CD4-positive, alpha-beta T cell treated with Interferon gamma for 1 hour (primary cell): ENCODE data around the gene WDR4.

Experiments
- DNase-seq: peaks from one replicate; pipeline ENCODE4 v3.0.0-alpha.2; 2020

Gene WDR4

DNA sequence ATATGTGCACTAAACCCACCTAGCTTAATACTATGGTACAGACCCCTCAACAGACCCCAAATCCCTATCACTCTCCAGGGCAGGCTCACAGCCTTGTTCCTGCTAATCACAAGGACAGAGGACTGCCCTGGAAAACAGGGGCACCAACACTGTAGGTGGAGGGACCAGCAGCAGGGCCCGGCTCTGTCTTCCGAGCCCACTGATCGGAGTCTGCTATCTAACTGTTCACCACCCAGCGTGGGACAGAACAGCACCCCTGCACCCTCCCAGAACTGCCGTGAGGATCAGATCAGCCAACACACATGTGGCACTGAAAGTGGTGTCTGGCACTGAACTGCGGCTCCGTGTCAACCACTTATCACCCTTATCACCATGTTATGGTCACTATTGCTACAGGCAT lies 6.2 kb downstream of the WDR4 start:
- no peak for DNase-seq

DNA sequence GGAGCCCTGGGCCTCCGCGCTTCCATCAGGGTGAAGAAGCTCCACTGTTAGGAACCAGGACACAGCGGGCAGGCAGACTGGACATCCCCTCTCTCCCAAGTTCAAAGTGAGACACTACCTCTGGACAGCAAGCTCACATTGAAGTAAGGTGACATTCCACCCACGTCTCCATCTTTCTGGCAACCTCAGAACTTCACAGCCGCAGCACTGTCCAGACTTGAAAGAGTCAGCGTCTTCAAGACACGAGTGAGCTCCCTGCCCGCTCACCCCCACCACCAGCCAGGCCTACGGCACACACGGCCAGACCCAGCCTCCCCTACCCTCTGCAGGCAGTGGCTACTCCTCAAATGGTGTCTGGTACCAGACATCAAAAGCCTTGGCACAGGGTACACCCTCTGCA lies 11.1 kb downstream of the WDR4 start:
- DNase-seq, result no peak

DNA sequence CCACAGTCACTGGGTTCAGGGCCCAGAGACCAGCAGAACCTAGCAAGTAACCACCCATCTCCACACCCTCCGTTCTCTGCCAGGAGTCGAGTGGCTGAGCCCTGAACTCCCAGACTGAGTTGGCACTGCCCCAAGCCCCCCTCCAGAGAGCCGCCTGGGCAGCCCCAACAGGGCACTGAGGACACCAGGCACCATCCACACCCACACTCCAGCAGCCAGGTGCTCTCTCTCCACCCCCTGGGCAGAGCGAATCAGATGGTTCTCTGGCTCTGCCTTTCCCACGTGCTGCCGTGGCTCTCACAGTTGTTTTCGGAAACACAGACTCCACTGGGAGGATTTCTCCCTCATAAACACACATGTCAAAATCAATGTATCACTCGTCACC lies 13.6 kb downstream of the WDR4 start:
- DNase-seq, result no peak

DNA sequence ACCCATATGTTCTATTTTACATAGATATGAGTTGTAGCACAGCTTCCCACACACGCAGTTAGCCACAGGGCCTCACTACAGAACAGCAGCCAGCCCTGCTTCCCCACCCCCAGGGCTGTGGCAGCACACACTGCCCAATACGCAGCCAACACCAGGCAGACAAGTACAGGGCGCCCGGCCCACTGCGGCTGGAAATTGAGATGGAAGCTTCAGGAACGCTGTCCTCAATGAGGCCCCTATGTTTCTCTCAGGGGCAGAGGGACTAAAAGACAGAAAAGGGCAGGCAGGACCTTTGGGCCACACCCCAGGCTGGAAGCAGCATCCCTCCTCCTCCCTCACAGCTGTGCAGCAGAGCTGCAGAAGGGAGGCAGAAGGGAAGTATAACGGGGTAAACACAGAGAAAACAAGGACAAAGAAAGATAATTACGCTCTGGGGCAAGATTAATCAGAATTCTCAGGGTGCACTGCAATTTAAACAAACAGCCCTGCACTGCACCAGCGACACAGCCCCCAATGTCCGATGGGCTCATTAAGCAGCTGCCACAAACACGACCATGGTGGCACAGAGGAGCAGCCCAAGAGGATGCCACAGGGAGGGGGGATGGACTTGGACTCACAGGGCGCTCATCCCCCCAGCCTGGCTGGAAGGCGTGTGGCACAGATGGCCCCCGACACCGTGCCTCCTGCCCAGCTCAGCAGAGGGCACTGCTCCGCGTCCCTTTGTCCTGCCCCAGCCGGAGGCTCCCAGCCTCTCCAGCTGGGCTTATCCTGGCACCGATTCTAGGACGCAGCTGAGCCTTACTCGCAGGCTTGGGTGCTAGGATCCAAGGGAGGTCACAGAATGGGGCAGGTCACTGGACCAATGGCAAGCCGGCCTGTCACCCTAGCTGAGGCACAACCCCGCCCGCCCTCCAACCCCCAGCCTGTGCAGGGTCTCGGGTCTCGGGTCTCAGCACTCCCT lies 14.2 kb downstream of the WDR4 start:
- DNase-seq, result no peak

DNA sequence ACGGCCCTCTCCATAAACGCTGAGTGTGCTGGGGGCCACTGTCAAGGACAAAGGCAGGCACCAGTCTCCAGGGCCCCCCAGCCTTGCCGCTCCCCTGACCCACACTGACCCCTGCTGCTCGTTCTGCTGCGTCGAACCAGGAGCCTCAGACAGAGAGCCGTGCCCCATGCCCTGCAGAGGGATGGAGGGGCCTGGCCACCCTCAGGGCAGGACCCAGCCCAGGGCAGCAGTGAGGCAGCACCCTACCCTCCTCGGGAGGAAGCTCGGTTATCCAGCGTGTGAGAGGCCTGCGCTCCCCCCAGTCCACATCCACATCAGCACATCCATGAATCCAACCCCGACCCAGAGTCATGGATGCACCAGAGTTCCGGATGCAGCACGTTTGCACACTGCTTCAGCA lies 15.1 kb downstream of the WDR4 start:
- no peak for DNase-seq

DNA sequence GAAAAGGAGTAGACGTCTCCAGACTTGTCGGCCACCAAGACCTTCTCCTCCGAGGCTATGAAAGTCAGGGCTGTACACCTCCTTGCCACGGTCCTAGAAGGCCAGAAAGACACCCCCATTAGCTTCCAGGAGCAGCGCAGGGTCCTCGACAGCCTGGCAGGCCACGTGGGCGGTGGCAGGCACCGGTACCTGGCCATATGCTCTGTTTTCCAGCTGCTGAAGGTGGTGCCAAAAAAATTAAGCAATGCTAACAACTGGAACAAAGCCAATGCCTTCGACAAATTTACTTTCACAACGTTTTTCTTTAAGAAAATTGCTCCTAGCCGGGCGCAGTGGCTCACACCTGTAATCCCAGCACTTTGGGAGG lies 15.9 kb downstream of the WDR4 start:
- DNase-seq, result no peak

DNA sequence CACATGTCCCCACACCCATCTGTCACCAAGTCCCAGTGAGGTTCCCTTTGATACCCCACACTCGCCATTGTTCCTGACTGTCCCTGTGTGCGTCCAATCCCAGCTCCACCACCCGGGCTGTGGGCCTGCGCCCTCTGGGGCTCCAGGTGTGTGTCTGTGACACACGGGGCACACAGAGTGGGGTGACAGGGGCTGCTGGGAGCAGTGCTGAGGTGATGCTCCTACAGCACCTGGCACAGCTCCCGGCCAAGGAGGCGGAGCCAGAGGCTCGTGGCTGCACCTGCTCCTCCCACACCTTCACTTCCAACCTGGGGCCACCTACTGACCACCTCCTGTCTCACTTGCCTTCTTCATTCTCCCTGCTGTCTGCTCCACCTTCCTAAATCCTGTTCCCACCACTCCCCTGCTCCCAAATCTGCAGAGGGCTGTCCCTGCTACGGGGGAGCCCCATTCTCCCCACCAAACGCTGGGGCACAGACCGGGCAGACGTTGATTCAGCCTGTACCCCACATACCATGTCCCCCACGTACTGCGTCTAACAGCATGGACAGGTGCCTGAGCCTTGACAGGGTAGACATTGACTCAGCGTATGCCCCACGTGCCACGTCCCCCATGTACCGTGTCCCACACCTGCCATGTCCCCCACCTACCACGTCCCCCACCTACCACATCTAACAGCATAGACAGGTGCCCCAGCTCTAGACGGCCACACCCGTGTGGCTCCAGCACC lies 16.4 kb downstream of the WDR4 start:
- no peak for DNase-seq

DNA sequence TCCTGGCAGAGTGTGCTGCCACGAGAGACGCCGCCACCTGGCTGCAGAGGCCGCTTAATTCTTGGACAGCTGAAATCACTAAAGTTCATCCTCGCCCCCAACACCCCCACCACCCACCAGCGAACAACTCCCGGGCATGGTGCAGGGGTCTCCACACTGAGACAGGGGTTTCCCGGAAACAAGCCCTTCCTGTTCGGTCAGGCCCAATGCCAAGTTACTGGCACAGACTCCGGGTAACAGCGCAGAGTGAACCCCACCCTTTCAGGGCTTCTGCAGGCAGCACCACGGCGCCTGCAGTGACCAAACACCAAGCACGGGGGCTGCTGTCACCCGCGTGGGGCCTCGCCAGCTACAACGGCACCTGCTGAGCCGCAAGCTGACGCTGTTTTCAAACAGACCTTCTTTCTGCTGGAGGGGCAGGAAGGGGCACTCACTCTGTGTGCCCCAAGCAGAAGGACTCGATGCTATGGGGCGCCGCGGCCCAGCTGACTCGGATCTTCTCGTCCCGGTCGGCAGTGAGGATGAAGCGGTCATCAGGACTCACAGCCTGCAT lies 17.4 kb downstream of the WDR4 start:
- DNase-seq, result no peak

DNA sequence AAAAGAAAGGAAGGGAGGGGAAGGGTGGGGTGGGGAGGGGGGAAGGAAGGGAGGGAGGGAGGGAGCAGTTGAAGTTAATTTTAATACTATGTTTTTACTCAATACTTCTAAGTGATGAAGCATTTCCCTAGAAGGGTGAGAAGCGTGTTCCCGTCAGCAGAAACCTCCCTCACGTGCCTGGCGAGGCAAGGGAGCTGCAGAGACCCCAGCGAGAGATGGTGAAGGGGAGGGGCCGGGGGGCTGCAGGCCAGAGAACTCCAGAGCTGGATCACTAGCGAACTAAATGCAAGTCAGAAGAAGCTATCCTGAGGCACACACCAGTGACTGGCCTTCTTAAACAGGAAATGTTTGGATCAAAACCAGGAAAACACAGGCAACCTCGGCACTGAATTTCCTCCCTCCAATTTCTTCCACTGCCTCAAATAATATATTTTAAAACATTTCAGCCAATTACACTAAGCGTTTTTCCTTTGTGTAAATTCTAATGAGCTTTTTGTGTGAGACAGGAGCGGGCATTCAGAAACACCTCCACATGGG lies 18.0 kb downstream of the WDR4 start:
- DNase-seq, result no peak

DNA sequence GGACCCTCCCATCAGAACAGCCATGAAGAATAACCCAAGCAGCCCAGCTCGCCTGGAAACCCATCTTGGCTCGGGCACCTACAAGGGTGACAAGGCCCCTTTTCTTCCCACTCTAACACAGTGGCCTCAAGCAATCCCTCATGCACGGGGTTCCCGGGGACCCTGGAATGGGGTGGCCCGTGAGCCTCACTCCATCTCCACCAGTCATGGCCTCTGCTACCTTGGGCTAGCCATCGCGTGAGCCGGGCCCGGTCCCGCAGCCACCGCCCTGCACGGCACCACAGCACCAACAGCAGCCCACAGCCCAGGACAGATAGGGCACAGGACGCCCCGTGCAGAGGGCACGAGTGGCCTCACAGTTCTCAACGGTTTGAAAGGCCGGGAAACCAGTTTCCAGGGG lies 19.0 kb downstream of the WDR4 start:
- DNase-seq, result no peak

DNA sequence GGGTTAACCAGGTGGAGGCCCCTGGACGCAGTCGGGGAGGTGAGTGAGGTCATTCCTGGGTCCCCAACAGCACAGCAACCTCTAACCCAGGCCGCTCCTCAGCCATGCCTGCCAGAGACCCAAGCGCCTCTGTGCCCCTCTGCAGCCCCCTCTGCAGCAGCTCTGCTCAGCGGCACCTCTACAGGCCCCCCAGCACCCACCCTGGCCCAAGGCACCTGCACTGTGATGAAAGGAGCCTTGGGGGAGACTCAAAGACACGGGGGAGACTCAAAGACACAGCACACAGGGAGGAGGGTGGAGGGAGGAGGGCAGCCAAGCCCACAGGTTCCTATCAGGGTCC lies 19.5 kb downstream of the WDR4 start:
- no peak for DNase-seq

DNA sequence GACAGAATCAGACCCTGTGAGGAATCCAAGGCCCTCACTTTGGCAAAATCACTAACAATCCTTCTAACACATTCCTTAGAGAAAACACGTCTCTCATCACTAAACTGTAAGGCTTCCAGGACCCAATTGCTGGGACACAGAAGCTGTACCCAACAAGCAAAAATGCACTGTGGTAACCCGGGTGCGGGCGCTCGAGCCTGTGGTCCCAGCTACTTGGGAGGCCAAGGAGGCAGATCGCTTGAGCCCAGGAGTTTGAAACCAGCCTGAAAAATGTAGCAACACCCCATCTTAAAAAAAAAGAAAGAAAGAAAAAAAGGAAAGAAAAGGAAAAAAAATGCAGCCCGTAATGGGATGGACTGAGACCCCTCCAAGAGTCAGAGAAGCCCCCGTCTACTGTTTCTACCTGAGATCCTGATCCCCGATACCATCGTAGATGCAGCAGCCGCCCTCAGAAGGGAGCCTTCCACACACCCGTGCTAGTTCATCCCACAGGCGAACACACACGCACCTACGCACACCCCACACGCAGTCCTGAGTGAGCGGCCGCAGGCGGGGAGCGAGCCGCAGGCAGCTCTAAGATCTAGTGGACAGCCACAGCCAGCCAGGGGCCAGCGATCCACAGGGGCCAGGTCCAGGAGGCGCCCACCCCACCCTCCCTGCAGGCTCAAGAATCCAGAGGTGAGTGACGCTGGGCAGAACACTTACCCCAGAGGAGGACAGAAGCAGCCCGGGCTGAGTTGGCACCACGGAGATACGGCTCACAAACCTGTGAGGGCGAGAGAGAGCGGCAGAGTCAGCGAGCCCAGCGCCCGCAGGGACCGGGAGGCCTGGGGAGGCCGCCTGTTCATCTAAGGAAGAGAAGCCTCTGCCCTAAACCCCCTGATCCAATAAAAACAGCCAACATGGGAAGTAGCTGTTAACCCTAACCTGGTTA lies 20.1 kb downstream of the WDR4 start:
- no peak for DNase-seq

DNA sequence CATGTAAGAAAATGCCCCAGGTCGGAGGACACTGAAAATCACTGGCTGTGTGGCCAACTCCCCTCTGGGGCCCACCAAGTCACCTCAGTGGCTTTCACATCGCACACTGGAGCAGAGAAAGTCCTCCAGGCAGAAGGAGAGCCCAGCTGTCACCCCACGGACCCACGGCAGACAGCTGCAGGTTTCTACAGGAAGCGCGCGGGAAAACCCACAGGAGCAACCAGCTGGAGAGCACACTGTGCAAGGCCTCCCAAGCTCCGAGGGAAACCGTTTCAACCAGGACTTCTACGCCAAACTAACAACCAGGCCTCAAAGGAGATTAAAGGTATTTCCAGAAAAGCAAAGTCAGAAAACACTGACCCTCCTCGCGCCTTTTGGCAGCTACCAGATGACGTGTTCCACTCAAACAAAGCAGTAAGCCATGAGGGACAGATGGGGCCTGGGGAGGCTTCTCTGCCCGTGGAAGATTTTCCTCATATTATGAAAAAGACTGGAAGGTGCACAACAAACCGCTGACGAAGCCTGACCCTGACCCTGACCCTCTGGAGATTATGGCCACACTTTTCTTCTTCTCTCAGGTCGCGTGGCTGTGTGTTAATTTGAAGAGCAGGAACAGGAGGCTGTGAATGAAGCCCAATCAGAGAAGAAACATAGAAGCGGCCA lies 21.0 kb downstream of the WDR4 start:
- DNase-seq, result no peak

DNA sequence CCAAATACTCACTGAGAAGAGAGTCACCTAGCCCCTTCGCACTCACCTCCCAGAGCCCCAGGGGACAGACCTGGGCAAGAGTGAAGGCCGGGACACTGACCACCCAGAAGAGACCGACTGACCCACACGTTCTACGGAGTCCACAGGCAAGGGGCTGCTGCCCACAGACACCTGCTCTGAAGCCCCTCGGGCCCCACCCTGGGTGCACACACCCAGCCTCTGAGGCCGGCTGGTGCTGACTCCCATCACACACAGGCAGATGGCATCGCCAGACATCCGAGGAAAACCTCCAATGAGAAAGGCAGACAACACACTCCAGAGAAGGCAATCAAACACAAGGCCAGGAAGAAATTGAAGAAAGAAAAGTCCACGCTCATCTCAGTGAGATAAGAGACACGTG lies 22.1 kb downstream of the WDR4 start:
- no peak for DNase-seq

DNA sequence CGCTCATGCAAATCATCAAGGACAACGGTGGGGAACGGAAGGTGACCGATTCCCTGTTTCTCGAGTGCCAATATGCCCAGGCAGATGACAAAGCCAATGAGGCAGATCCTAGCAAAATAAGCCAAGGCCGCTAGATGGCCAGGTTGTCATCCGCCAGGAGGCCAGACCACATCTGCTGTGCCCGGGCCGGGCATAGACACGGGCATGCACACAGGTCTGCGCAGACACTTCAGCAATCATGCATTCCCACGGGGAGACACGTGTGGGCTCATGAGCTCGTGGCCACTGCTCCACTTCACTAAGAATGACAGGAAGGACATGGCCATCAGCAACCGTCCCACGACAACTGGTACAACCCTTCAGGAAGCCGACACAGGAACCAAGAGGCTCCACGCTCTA lies 23.4 kb downstream of the WDR4 start:
- no peak for DNase-seq

DNA sequence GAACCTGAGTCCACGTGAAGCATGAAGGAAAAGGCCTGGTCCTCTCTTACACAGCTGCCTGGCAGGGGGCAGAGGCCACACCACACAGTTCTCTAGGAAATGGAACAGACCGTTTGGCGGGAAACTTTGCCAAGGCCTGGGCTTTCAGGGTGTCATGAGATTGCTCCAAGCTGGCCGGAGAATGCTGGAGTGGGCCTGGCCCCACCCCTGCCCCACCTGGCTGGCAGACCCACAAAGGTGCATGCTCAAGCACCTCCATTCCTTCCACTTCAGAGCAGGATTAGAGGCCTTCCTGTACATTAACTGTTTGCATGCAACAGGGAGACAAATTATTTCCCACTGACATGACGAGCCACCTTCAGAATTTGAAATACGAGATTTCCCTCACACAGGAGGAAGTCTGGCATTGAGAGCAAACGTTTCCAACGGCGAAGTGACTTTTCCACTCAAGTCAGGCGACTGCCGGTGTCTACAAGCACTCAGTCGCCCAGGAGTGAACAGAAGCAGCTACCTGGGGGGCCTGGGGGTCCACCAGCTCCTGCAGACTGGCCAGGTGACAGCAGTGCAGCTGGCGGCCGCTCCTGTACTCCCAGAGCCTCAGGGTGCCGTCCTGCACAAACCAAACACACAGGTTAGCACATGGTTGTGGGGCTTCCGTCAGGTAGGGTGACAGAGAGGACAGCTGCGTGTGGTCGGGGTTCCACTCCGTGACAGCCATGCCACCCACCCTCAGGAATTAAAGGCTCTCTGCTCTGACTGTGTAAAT lies 24.0 kb downstream of the WDR4 start:
- DNase-seq, result no peak

DNA sequence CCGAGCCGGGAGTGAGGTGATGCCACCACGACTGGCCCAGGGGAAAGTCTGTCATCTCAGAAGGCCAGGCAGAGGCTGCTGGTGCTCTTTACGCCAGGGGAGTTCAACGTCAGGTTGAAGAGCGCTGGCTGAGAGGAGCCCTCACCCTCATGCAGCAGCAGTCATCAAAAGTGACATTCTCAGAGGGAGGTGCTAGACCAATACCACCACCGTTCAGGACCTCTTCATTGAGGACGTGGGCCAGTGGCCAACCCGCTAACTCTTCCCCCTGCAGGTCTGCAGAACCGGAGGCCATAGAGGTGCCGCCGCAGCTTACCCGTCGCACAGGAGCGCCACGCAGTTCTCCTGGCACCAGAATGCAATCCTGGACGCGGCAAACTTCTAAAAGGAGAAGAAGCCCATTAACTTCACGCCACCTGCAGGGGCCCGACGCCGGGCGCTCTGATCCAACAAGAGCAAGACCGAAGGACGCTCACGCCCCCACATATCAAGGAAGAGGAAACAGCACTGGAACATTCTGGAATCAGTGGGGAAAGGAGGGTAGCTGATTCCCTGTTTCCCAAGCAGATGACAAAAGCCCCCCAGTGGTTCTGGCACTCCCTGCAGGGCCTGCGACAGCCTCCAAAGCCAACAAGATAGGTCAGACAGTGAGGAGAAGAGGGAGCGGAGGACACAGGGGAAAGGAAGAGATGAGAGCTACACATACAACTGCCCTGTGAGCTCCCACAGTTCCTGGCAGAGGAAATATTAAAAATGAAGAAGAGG lies 24.9 kb downstream of the WDR4 start:
- DNase-seq, result no peak

DNA sequence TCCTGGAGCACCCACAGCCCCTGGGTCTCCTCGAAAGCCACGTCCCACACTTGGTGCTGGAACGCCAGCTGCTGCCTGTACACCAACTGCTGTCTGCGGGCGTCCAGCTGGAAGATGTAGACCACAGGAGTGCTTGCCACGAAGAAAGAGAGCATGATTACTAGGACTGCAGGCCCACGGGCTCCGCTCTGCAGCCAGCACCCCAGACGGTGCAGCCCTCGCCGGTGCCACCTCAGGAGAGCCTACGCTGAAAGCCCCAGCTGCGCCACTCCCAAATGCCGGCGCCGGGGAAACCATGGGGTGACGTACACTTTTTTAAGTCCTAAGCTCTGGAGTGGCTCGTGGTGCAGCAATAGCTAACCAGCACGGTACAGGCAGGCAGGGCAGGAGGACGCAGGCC lies 25.7 kb downstream of the WDR4 start:
- no peak for DNase-seq

DNA sequence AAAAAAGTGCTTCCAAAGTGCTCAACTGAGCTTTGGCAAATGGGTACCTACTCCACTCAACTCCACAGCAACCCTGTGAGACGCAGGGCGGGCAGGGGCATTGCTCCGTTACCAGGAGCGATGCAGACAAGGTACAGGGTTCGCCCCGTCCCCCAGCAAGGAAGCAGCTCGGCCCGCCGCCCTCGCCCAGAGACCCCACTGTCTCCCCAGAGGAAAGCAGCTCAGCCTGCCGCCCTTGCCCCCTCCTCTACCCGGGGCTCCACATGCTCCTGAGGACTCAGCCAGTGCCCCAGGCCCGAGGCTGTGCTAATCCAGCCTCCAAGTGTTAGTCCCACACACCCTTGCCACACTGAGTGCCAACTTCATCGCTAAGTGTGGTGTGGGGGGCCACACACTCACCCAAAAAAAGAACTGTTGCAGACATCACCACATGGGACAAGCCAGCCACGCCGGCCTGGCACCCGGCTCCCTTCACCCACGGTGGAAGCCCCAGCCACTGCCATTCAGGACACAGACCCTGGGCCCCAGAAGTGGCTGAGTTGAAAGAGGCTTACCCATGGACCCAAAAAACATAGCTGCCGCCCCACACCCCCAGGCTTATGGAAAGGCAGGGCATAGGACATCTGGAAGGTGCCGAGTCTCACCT lies 26.3 kb downstream of the WDR4 start:
- no peak for DNase-seq
